Left kidney (tissue), 2 donors: ENCODE measurements around the gene JARID2. TPM values are rescaled to one million over a fixed set of nuclear protein-coding genes. Genes with fewer than 3 reads are reported as not detected.

Experiments
- DNase-seq: peaks from one replicate; pipeline ENCODE4 v3.0.0-alpha.2; 2013
- polyA plus RNA-seq: library from polyadenylated mRNA; unstranded; fragments of 120-200 nt; gene quantifications from one replicate; pipeline ENCODE4 v1.2.1, GENCODE V29; 2013; ENCODE audit not compliant: insufficient read length

JARID2 gene
- polyA plus RNA-seq, 1 donor = 28.4 TPM

- no peak for DNase-seq
Measured at GRCh38 chr6:15335916-15336315, 90.0 kb downstream of the JARID2 start.

DNA sequence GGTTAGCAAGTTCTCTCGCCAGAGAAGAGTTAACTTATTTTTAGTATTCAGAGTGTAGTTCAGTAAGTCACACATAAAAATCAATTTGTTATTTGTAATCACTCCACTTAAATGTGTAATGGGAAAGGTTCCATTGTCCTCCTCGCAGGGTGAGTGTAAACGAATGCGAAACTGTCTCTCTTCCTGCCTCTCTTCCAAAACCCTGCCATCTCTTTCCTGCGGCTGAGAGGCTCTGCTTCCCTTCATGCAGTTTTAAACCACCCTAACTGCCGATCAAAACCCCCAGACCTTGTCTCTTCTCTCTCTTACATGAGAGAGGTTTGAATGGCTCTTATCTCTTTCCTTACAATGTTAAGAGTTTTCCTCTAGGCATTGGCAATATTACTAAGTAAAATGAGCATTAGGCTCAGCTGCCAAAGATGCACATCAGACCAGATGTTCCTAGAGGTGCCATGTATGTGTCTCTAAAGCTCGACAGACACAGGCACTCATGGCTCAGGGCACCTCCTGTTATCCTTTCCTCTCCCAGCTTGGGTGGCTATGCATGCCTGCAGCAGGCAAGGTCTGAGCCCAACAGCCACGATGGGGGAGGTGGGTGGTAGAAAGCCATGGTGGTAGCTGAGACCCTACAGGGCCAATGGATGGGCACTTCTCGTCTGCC is 91.2 kb downstream of the JARID2 start:
- no peak for DNase-seq

DNA sequence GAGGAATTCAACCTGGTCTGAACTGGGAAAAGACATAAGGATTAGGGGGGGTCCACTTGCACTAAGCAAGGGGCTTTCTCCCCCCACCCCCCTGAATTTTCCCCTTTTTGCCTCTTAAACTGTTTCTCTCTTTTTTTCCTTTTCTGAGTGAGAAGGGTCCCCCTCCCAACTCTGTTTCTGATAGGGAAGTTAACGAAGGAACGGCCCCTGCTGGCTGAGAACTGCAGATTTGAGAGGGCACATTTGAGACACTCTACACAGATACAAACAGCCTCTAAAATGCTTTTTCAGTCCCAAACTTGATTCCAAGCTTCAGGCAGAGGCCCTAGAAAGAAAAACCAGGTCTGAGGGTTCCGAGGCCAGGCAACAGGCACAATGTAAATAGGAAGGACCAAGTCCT is 91.7 kb downstream of the JARID2 start:
- no peak for DNase-seq

GRCh38 chr6:15338476-15338875 is 92.6 kb downstream of the JARID2 start:
- no peak for DNase-seq

GRCh38 chr6:15339081-15339480 is 93.2 kb downstream of the JARID2 start:
- no peak for DNase-seq

- DNase-seq = no peak
Measured at GRCh38 chr6:15340105-15340601, 94.3 kb downstream of the JARID2 start.

DNA sequence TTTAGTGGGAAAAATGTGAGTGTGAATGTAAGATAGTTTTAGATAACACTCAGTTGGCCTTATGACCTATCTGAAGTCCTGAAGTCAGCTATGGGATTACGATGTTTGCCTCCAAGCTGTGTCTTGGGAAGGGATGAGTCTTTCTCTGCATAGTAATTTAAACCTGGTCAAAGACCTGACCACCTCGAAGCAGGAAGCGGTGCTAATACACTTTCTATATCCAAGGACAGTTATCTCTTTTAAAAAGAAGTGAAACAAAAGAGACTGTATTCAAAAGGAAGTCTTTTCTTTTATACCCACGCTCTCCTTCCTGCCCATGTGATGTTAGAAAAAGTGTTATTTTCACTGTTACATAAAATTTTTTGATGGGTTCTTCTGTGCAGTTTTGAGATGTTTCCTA is 94.9 kb downstream of the JARID2 start:
- no peak for DNase-seq

GRCh38 chr6:15341311-15342001 is 95.6 kb downstream of the JARID2 start:
- no peak for DNase-seq

DNA sequence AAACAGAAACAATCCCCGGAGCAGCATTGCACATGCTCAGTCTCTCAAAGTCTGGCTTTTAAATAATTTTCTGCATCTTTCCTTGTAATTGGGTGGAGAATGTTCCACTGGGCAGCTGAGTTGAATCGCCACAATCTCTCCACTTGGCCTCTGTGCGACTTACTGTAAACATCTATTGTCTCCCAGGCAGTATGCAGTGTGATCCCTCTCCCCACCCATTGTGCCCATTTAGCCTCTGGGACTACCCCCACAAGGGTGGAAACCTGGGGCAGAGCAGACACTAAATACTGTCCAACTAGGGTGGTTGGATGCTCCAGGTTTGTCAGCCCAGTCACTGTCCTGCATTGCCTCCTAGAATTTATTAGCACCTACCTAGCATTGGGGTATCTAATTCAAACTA is 96.2 kb downstream of the JARID2 start:
- no peak for DNase-seq

DNA sequence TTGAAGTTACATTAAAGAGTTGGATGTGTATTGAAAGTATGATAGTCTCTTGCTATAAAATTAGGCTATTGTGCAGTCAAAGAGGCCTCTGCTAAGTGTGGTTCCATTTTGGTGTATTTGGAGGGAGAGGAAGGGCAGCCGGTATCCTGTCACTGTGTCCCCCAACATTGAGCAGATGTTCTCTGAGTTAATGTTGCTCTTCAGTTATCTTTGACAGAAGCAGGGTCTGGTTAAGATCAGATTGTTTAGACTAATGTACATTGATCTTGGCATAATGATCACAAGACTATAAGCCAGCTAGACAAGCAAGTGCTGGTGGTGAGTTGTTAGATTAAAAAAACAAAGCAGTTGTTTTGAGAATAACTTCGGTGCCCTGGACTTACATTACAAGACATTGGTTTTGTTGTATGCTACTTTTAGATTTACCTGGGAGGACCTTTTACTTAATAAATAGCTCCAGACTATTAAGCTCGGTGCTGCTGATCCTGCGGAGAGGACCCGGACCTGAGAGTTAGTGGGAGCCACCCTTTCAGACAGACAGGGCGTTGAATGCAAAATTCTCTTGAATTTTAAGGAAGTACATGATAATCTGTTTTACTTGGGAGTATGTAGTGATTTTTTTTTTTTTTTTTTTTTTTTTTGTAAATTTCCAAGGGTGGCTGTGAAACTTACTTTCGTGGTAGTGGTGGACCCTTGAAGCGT is 97.8 kb downstream of the JARID2 start:
- DNase-seq = no peak

- DNase-seq = no peak
Measured at GRCh38 chr6:15344192-15344519, 98.3 kb downstream of the JARID2 start.

DNA sequence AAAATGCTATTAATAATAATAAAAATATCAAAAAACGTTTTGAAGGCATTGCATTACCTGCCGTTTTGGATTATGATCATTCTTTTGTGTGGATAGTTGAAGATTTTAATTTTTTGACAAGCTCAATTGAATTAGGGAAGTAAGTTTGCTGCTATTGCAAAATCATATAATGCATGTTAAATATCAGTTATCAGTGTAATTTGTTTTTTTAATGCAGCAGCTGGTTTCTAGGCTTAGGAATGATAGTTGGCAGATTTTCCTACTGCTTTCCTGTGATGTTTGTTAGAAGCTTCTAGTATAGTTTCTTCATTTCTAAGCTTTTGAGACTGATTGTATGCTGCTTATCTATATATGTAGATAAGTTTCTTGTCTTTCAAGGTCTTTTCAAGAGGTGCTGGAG is 99.0 kb downstream of the JARID2 start:
- no peak for DNase-seq

GRCh38 chr6:15346315-15346714 is 100.4 kb downstream of the JARID2 start:
- no peak for DNase-seq

DNA sequence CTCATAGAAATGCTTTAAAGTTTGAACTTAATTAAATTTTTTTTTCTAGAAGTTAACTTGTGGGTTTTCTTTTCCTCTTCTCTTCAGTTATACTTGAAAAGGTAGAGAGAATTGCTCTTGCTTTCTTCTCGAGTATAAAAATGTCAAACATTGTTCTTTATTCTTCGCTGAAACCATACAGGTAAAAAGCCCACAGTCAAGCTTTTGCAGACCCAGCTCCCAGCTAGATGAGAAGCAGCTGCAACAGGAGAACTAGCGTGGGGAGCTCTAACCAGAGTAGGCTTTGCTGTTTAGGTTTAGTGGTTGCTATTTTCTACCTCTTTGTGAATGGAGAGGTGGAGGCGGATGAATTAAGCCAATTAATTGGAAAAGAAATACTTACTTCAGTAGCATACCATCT is 102.7 kb downstream of the JARID2 start:
- DNase-seq = no peak

GRCh38 chr6:15349379-15349778 is 103.5 kb downstream of the JARID2 start:
- no peak for DNase-seq

- no peak for DNase-seq
Measured at GRCh38 chr6:15350386-15351083, 104.7 kb downstream of the JARID2 start.

GRCh38 chr6:15351631-15352030 is 105.8 kb downstream of the JARID2 start:
- DNase-seq = no peak

- DNase-seq = no peak
Measured at GRCh38 chr6:15352220-15352619, 106.4 kb downstream of the JARID2 start.

- DNase-seq = no peak
Measured at GRCh38 chr6:15352845-15353244, 107.0 kb downstream of the JARID2 start.

DNA sequence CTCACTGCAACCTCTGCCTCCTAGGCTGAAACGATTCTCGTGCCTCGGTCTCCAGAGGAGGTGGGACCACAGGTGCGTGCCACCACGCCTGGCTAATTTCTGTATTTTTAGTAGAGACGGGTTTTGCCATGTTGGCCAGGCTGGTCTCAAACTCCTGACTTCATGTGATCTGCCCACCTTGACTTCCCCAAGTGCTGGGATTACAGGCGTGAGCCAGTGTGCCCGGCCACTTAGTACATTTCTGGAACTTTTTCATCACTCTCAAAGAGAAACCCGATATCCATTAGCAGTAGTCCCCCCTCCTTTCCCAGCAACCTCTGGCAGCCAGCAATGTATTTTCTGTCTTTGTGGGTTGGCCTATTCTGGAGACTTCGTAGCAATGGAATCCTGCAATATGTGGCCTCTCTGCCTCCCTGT is 109.8 kb downstream of the JARID2 start:
- no peak for DNase-seq

- DNase-seq = no peak
Measured at GRCh38 chr6:15356179-15356578, 110.3 kb downstream of the JARID2 start.

DNA sequence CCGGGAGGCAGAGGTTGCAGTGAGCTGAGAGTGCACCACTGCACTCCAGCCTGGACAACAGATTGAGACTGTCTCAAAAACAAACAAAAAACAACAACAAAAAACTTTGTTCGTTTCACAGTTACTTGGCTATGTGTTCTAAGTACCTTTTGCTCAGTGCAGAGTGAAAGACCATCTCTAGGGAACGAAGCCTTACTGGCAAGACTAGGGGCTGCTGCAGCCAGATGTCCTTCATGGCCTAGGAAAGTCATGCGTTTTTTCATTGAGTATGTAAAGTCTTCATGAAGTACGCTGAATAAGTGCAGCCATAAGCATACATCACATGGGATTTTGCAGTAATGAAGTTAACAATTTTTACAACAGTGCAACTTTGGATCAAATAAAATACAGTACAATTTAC is 111.1 kb downstream of the JARID2 start:
- no peak for DNase-seq

DNA sequence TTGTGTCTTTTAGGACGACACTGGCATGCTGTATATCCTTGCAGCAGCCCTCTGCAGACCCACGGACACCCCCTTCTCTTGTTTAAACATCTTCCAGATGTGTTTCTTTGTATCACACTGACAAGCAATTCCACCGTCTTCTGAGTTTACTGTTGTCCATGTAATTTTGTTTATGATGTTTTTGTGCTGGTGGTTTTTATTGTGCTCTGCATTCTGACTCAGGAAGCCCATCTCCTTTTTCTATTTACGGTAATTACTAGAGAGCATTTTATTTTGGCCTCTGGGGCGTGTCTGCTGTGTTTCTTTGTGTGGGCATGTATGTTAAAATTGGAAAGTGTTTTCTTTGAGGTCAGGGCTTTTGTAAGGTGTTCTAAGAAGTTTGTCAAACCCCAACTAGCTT is 111.9 kb downstream of the JARID2 start:
- no peak for DNase-seq
